ENCODE results near the gene STC2. TPM values are rescaled to one million over a fixed set of nuclear protein-coding genes. Genes with fewer than 3 reads are reported as not detected.

Gene STC2
- total and polyA plus RNA-seq, 10 of the 15 experiments (the other 5 are each of a cell fraction or from before 2014, with no cell fraction given): 0.05 to 4.8 (median 2.0) TPM

GRCh38 chr5:173304591-173304988, 23.6 kb downstream of the STC2 start (continued):
- TF ChIP-seq ZNF592 (IDR thresholded peaks at IDR 0.05) (no peak), NFYB (IDR thresholded peaks at IDR 0.05; ENCODE audit: insufficient read depth, low read depth, low read length) (no peak)

GRCh38 chr5:173303878-173304590, 24.2 kb downstream of the STC2 start:
- Histone ChIP-seq H3K4me2 (ENCODE audit: control insufficient read depth, insufficient read depth) (no peak overlapping the region), H3K9me3 (replicated peaks; ENCODE audit: control insufficient read depth, insufficient read depth, low read length) (peaks cover 6% of the 10 kb centered on the region; the same call in 1 of the 3 replicates), H4K20me1 (ENCODE audit: control insufficient read depth, insufficient read depth) (no peaks in the 10 kb centered on the region), H3K27ac (ENCODE audit: control insufficient read depth, insufficient read depth) (no peak overlapping the region), H3K27me3 (replicated peaks in 1 of 2; ENCODE audit: control insufficient read depth in 2 of 2, insufficient read depth in 2 of 2, low read length in 1 of 2) (no peaks in the 10 kb centered on the region; a peak in 4 of 4 replicates), H3K9ac (ENCODE audit: control insufficient read depth, insufficient read depth, low read length) (no peak overlapping the region), H3K79me2 (ENCODE audit: control insufficient read depth, insufficient read depth, low read length) (no peaks in the 10 kb centered on the region), H3K4me3 (no peak overlapping the region), H3K4me1 (ENCODE audit: control insufficient read depth, insufficient read depth, low read length) (no peaks in the 10 kb centered on the region), H2AFZ (ENCODE audit: control insufficient read depth, low read depth, low read length) (no peak overlapping the region), H3K36me3 (ENCODE audit: control insufficient read depth in 2 of 2, insufficient read depth in 2 of 2, low read length in 1 of 2) (no peaks in the 10 kb centered on the region)
- no TSS peak for BruUV-seq (replicated peaks)
- in situ Hi-C loops (cut with MboI): no loop called here
- DNase-seq (ENCODE audit: low read depth, low spot score) (no peak), FAIRE-seq (no peak), ATAC-seq (no peak)
- POLR2A ChIA-PET: no interaction called here
- CTCF ChIA-PET: no interaction called here
- intact Hi-C loops (cut with micrococcal nuclease; ENCODE audit: unreplicated experiment): no loop called here
- 37% methylated on average over 13 of the region's 13 CpGs for WGBS (ENCODE audit: insufficient coverage, insufficient replicate concordance, low lambda C conversion rate, missing lambda C conversion rate)
- SMC1A ChIA-PET (ENCODE audit: uncharacterized antibody, unreplicated experiment): no interaction called here
- RAD21 ChIA-PET (ENCODE audit: unreplicated experiment): no interaction called here
- TF ChIP-seq ZNF384 (IDR thresholded peaks at IDR 0.05; ENCODE audit: borderline replicate concordance, low read depth, low read length) (no peak), ZNF24 (IDR thresholded peaks at IDR 0.05) (no peak), GABPA (IDR thresholded peaks at IDR 0.05; ENCODE audit: low read depth) (no peak), KAT2A (conservative IDR thresholded peaks at IDR 0.05; ENCODE audit: control insufficient read depth, low read depth, low read length) (no peak), IRF3 (IDR thresholded peaks at IDR 0.05) (no peak), SMC3 (IDR thresholded peaks at IDR 0.05; ENCODE audit: borderline replicate concordance, low read length) (no peak), ZBTB4 (CRISPR knock-in tag; IDR thresholded peaks at IDR 0.05) (no peak), FOXM1 (IDR thresholded peaks at IDR 0.05; ENCODE audit: low read depth, low read length) (no peak), FOS (IDR thresholded peaks at IDR 0.05; ENCODE audit: borderline replicate concordance, extremely low read depth, insufficient read length) (no peak), LARP7 (IDR thresholded peaks at IDR 0.05) (no peak)

All from GM12878 (cell line).